Endothelial cell of hepatic sinusoid (primary cell): ENCODE results near the gene CXXC5.

Source experiments
- in situ Hi-C: cut with HindIII; loops from 2 replicates; pipeline ENCODE4 v1.10.0; 2017; ENCODE audit warnings: low sequenced_read_pairs

Gene CXXC5

DNA sequence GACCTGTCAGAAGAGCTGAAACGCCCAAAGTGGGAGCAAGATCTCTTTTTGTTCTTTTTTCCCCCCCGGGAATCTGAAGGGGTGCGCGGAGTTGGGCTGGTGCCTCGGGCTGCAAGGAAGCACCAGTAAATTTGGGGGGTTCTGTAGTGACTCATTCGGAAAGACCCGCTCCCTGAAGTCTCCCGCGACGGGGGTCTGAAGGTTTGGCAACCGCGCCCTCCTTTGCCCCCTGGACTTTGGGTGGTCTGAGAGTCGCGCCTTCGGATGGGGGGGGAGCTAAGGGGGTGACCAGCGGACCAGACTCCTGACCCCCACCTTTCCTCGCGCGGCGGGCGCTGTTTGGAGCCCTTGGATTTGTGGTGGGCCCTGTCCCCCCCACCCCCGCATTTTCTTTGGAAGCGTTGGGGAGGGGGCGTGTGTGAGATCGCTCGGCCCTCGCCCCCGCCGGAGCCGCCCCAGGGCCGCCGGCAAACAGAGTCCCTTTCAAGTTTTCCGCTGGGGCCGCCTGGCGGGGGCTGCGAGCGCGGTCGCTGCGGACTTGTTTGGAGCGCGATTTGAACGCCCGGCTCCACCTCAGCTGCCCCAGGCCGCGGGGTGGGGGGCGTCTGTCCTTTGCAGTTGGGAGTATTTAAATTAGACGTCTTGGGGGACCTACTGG, 2.0 kb downstream of the CXXC5 start:
- in situ Hi-C loops: no loop called here

GRCh38 chr5:139650689-139651042, 2.5 kb downstream of the CXXC5 start:
- in situ Hi-C loops: no loop called here

DNA sequence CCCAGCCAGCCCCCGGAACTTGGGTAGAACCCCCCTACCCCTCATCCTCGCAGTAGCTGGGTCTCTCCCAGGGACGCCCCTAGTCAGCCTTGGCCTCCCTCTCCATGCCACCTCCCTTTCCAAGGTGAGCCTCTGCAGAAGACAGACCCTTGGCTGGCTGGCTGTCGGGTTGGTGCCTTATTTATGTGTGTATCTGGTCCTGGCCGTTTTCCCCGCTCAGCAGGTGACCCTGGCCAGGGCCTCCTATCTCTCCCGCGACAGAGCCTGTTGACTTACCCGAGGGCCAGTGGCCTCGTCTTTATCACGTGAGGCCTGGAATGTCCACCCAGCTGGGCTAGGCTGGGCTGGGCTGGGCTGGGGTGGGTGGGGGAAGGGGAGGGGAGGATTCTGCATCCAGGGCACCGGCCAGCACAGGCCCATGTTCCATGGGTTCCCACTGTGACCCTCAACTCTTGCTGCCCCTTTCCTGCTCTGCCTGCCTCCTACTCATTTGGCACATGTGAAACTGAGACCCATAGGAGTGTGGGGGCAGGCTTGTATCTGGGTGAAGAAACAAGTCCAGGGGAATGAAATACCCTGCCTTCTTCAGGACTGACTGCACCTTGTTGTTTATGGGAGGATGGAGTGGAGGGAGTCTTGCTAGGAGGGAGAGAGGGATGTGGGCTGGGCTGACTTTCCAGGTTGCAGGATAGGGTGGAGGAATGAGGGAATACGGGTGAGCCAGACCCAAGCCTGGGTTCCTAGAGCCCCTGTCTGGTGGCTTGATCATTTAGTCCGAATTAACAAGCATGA, 3.1 kb downstream of the CXXC5 start:
- in situ Hi-C loops: no loop called here

DNA sequence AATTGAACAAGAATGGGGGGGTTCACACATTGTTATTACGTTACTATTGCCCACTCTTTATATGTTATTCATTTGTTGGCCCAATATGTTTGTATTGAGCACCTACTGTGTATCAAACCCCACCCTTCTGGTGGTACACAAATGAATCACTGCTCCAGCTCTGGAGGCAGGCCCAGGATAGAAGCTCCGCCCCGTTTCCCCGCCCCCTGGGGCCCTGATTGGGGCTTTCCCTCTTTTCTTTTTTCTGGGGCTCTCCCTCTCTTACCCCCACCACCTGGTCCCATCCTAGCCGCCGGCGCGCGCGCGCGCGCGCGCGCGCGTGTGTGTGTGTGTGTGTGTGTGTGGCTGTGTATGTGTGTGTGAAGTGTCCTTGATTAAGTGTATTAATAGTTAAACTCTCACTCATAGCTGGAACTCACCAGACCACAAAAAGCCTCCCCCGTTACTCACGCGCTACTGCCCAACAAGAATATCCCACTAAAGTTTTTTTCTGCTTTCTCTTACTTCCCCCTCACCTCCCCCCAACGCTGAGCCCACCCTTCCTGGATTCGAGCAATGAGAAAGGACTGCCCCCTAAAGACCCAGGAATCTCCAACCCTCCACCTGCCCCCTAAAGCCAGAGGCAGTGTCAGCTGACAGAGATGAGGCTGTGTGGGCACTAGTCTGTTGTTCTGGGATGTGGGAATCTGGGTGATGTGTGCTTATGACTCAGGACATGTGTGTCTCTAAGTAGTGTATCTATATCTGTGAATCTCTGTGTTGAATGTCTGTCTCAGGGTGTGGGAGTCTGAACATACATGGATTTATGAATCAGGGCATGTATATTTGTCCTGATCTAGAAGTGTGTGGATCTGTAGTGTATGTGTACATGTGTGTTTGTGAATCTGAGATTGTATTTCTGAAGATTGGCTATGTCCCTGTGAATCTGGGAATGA, 4.0 kb downstream of the CXXC5 start:
- in situ Hi-C loops: no loop called here

DNA sequence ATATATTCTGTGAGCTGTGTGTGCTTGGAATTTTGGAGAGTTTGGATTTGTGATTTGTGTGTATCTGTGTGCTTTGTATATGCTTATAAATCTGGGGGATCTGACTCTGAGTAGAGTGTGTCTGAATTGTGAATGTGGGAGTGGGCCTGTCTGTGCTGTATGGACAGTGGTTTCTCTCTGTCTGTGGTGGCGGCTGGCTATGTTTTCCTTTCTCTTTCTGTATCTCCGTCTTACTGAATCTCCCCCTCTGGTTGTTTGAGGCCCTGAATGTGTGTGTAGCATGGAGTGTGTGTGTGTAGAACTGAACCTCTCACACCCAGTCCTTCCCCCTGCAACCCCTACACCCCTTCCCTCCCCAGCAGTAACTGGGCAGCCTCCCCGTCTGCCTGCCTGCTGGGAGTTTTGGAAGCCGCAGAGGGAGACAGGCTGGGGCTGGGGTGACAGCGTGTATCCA, 4.7 kb downstream of the CXXC5 start:
- in situ Hi-C loops: no loop called here

- in situ Hi-C loops: no loop called here
Measured at GRCh38 chr5:139653616-139654015, 5.5 kb downstream of the CXXC5 start.

- in situ Hi-C loops: no loop called here
Measured at GRCh38 chr5:139654464-139654863, 6.3 kb downstream of the CXXC5 start.

DNA sequence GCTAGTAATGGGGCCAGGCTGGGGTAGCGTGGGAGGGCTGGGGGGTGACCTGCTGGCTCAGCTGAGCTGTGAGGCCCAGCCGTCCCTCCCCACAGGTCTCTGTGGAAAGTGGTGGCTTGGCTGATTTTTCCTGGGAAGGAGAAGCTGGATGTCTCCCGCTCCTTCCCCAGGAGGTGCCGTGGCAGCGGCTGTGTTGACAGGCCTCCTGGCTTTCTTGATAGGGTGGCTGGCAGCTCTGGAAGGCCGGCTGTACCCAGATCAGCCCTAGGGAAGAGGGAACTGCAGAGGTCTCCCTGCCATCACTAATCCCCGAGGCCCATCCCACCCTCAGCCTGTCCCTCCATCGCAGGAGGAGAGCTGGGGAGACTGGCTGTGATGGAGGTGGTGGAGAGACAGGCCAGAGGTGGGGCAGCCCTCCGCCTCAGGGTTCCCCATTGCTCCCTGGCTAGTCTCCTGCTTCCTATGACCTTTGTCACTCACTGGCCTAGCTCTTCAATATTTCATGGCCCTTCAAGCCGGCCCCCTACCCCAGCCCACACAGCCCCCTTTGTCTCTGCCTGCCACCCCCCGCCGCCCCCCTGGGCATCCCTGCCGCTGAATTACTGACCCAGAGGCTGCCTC, 6.8 kb downstream of the CXXC5 start:
- in situ Hi-C loops: no loop called here

GRCh38 chr5:139655727-139656271, 7.7 kb downstream of the CXXC5 start:
- in situ Hi-C loops: no loop called here

GRCh38 chr5:139657363-139658321, 9.5 kb downstream of the CXXC5 start:
- in situ Hi-C loops: no loop called here

DNA sequence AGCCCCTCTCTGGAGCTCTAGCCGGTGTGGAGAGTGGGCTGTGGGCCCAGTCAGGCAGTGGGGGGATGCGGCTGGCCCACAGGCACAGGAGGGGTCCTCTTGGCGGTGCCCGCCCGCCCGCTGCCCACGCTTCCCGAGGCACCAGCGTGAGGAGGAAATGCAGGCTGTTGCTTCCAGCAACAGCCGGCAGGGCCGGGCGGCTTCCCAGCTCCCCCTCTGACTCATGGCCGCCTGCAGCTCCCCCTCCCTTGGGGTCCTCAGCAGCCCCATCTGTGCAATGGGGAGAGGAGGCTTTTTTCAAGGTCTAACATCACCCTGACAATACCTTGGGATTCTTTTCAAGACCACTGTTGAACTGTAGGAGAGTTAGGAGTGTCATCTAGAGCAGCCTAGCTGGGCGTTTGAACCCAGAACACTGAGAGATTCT, 10.4 kb downstream of the CXXC5 start:
- in situ Hi-C loops: no loop called here

DNA sequence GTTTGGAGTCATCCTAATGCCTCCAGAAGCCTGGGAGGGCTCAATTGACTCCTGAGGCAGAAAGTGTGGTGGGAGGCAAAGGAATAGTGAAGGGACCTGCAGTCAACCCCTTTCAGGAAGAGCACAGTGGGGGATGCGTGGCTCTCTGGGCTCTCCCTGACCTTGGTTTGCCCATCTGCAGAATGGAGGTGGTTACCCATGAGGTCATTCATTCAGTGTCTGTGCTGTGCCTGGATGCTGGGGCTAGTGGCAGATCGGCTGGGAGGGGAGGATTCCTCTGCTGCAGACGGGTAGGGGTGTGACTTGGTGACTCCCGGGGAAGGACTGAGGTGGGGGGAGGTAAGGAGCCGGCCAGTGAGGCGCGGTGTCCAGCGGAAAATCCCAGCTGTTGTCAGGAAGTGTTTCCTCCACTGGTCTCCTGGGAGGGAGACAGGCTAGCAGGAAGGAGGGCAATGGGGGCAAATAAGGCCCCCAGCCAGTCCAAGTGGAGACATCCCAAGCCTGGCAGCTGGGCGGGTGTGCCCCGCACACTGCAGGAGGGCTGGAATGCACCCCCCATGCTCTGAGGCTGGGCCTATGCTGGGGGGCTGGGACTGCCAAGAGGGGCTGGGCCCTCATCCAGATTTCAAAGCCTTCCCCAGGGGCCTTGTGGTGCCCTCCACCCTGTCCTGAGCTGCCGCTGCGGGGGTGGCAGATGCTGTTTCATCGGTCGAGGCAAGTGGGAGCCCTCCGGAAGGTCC, 10.9 kb downstream of the CXXC5 start:
- in situ Hi-C loops: no loop called here

DNA sequence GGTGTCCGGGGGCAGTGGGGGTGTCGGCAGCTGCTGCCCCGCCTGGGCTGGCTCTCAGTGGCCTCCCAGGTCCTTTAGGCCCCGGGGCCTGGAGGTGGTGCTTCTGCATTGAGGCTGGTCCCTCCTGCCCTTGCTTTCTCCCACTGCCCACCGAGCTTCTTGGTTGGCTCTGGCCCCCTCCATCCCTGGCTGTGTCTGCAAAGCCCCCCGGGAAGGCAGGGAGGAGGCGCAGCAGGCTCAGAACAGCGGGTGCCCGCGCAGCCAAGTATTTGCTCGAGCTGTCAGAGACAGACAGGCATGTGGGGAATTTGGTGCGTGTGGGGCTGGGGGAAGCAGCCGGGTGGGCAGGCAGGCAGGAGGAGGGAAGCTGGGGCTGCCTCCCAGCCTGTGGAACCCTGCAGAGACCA, 11.5 kb downstream of the CXXC5 start:
- in situ Hi-C loops: no loop called here

GRCh38 chr5:139660105-139660922, 12.2 kb downstream of the CXXC5 start:
- in situ Hi-C loops: no loop called here

GRCh38 chr5:139660923-139661814, 13.0 kb downstream of the CXXC5 start:
- in situ Hi-C loops: no loop called here

DNA sequence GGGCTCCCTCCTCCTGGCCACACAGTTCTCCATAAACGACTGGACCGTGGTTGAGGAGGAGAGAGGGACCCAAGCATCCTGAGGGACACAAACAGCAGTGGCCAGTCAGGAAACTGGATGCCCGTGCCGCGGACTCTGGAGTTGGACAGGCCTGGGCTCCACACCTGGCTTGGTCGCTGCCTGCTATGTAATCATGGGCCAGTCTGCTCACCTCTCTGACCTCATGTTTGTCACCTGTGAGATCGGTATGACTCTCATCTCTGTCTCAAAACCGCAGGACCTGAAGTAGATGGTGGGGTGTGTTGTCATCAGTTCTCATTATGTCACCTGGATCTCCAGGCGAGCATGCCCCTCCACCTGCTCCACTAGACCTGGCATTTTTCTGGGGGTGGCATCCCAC, 14.5 kb downstream of the CXXC5 start:
- in situ Hi-C loops: no loop called here
